K562 (cell line): ENCODE results near the gene DOCK6. TPM values are rescaled to one million over a fixed set of nuclear protein-coding genes. Genes with fewer than 3 reads are reported as not detected.

ENCODE experiments used
- ATAC-seq: fragments of 200-7000 bp; cut with Tn5 transposase; 3 replicates; pipeline ENCODE4 v1.9.1; 2020; ENCODE audit warnings: moderate library complexity
- BruUV-seq: library from RNA; stranded (reverse); fragments of 400-500 nt; replicated peaks from 2 replicates; lab custom pipeline; 2021; lab: Mats Ljungman, UMichigan
- CTCF ChIA-PET: fragments of 300-600 bp; formaldehyde crosslinking; extraction: SDS; loops from one replicate; lab custom pipeline; 2021; ENCODE audit warnings: low intra/inter-chr PET ratio; lab: Yijun Ruan, JAX
- POLR2A ChIA-PET: fragments of 300-600, 350-650 bp; sonication (Branson Sonifier 250); formaldehyde crosslinking; extraction: SDS; loops from one replicate; lab custom pipeline; 2021; ENCODE audit warnings: antibody characterized with exemption, inconsistent platforms; lab: Yijun Ruan, JAX
- DNase-seq, 4 experiments: peaks; one replicate each; pipeline versions ENCODE4 v3.0.0 to v3.0.0-alpha.2; 2011 to 2018; ENCODE audit warnings: low spot score in 3 of 4, mixed read lengths in 3 of 4; ENCODE audit errors: extremely low read depth in 1 of 4
- FAIRE-seq: peaks from 2 replicates; lab custom pipeline; 2011; peaks lifted over from hg19 to GRCh38; lab: Jason Lieb, UNC
- H2AFZ ChIP-seq: 2 replicates; pipeline ENCODE4 v1.6.0; 2011; ENCODE audit warnings: low read depth, low read length, control low read depth, inconsistent platforms
- H3K27ac ChIP-seq: fragments of 200-600 bp; 3 replicates; pipeline ENCODE4 v1.8.0; 2011; ENCODE audit warnings: low read depth, mild to moderate bottlenecking, control low read depth, inconsistent platforms, low read length, moderate library complexity, mixed read lengths; ENCODE audit errors: extremely low read depth
- H3K27me3 ChIP-seq, 2 experiments: fragments of 300-600 bp in 1 of 2; 2 replicates in 1 of 2; 3 replicates in 1 of 2; pipeline versions ENCODE4 v1.6.0 to v1.8.0; 2011; ENCODE audit warnings: inconsistent platforms in 2 of 2, low read length in 2 of 2, mild to moderate bottlenecking in 1 of 2, mixed read lengths in 1 of 2, moderate library complexity in 1 of 2; ENCODE audit not compliant: control insufficient read depth in 2 of 2, insufficient read depth in 2 of 2
- H3K36me3 ChIP-seq: fragments of 300-600 bp; 3 replicates; pipeline ENCODE4 v1.8.0; 2011; ENCODE audit warnings: mild to moderate bottlenecking, low read length, inconsistent platforms; ENCODE audit not compliant: control insufficient read depth, insufficient read depth
- H3K4me1 ChIP-seq, 2 experiments: fragments of 200-600 bp in 1 of 2; replicated peaks in 1 of 2; 2 replicates in 1 of 2; 3 replicates in 1 of 2; pipeline versions ENCODE4 v1.5.1 to v1.8.0; 2011; ENCODE audit warnings: inconsistent platforms in 2 of 2, low read length in 2 of 2, mild to moderate bottlenecking in 1 of 2, mixed read lengths in 1 of 2, moderate library complexity in 1 of 2; ENCODE audit not compliant: control insufficient read depth in 2 of 2, insufficient read depth in 2 of 2
- H3K4me2 ChIP-seq: 2 replicates; pipeline ENCODE4 v1.6.1; 2011; ENCODE audit warnings: low read length, control low read depth, inconsistent platforms, mixed read lengths; ENCODE audit not compliant: insufficient read depth
- H3K4me3 ChIP-seq: fragments of 200-600 bp; sonication (generic), shearing (Covaris generic); 2 replicates; pipeline ENCODE4 v1.5.1; 2016; ENCODE audit warnings: control low read depth, inconsistent platforms
- H3K79me2 ChIP-seq: fragments of 200-600 bp; 3 replicates; pipeline ENCODE4 v1.8.0; 2011; ENCODE audit warnings: low read length, inconsistent platforms; ENCODE audit not compliant: control insufficient read depth, insufficient read depth
- H3K9ac ChIP-seq, 2 experiments: 2 replicates each; pipeline versions ENCODE4 v1.6.0 to v1.6.1; 2011; ENCODE audit warnings: low read depth in 2 of 2, low read length in 2 of 2, control low read depth in 1 of 2, inconsistent platforms in 1 of 2, mild to moderate bottlenecking in 1 of 2, mixed read lengths in 1 of 2; ENCODE audit not compliant: insufficient read depth in 1 of 2
- H3K9me1 ChIP-seq: one replicate; pipeline ENCODE4 v1.6.0; 2011; ENCODE audit warnings: inconsistent platforms, mild to moderate bottlenecking, low read length, moderate library complexity; ENCODE audit not compliant: control insufficient read depth, insufficient read depth
- H3K9me3 ChIP-seq: replicated peaks from 2 replicates; pipeline ENCODE4 v1.5.1; 2011; ENCODE audit warnings: low read depth, low read length, inconsistent platforms; ENCODE audit not compliant: control insufficient read depth, insufficient read depth
- H4K20me1 ChIP-seq: replicated peaks from 2 replicates; pipeline ENCODE4 v1.6.1; 2011; ENCODE audit warnings: low read length, inconsistent platforms, mixed read lengths; ENCODE audit not compliant: control insufficient read depth, insufficient read depth
- CBX1 ChIP-seq: sonication (generic); IDR thresholded peaks from 2 replicates; pipeline ENCODE4 v1.6.1; 2016; ENCODE audit warnings: antibody characterized with exemption, low read depth, mild to moderate bottlenecking
- FOXK2 ChIP-seq, 2 experiments: fragments of 450-650 bp; IDR thresholded peaks in 1 of 2; conservative IDR thresholded peaks in 1 of 2; 2 replicates each; pipeline ENCODE4 v1.6.1; 2016; ENCODE audit warnings: low read depth in 2 of 2, mild to moderate bottlenecking in 1 of 2
- HNRNPK ChIP-seq: fragments of 200-400 bp; formaldehyde crosslinking; IDR thresholded peaks from one replicate; pipeline ENCODE4 v1.6.1; 2018; ENCODE audit warnings: mild to moderate bottlenecking, low read depth, low read length; ENCODE audit not compliant: poor library complexity, severe bottlenecking
- LEF1 ChIP-seq: fragments of 450-650 bp; IDR thresholded peaks from 2 replicates; pipeline ENCODE4 v1.6.1; 2016; ENCODE audit warnings: mild to moderate bottlenecking
- MEIS2 ChIP-seq: fragments of 450-650 bp; IDR thresholded peaks from 2 replicates; pipeline ENCODE4 v1.6.1; 2014; ENCODE audit warnings: mild to moderate bottlenecking; ENCODE audit not compliant: partially characterized antibody
- SNRNP70 ChIP-seq: fragments of 200-400 bp; formaldehyde crosslinking; optimal IDR thresholded peaks from 2 replicates; pipeline ENCODE3; 2017; ENCODE audit warnings: low read depth, low read length
- ZNF165 ChIP-seq: fragments of 250-450 bp; sonication (Bioruptor Pico); IDR thresholded peaks from 2 replicates; pipeline ENCODE4 v1.4.0; 2020; ENCODE audit warnings: borderline replicate concordance
- ZNF212 ChIP-seq: fragments of 450-650 bp; formaldehyde crosslinking; IDR thresholded peaks from 2 replicates; pipeline ENCODE4 v1.4.0; 2020; ENCODE audit warnings: mild to moderate bottlenecking
- ZNF699 ChIP-seq: fragments of 250-450 bp; sonication (Bioruptor Pico); IDR thresholded peaks from 2 replicates; pipeline ENCODE4 v1.8.0; 2021; ENCODE audit warnings: mild to moderate bottlenecking, moderate library complexity; ENCODE audit not compliant: insufficient replicate concordance
- WGBS: fragments of 100-300 bp; shearing (Covaris generic); methylation state at CpG from one replicate; pipeline ENCODE4 v1.1.6; 2016; ENCODE audit warnings: low coverage, mixed read lengths; ENCODE audit not compliant: insufficient coverage; ENCODE audit errors: missing lambda C conversion rate; 5-methylcytosine and 5-hydroxymethylcytosine counted together
- in situ Hi-C: fragments of 300-500 bp; cut with MboI; formaldehyde crosslinking; loops from 4 replicates; pipeline ENCODE4 v1.15.0; 2018; ENCODE audit warnings: inconsistent platforms, mixed read lengths
- intact Hi-C: fragments of 100-400 bp; cut with micrococcal nuclease; formaldehyde crosslinking; loops from 2 replicates; pipeline ENCODE4 v1.14.2; 2022
- polyA plus RNA-seq, 8 experiments: library from polyadenylated mRNA; depleted of rRNA in 4 of 8; stranded (reverse) in 5 of 8; unstranded in 3 of 8; fragments of >200 nt; fragmentation: Nextera tagmentation in 2 of 8; fragmentation: Illumina TruSeq in 1 of 8; extraction: Ambion mirVana in 2 of 8; extraction: Trizol in 1 of 8; gene quantifications; 2 replicates each; pipeline versions ENCODE4 v1.2.1 to v1.2.3, GENCODE V29; 2011 to 2014; ENCODE audit warnings: inconsistent platforms in 1 of 8, missing spikeins in 1 of 8
- total RNA-seq, 7 experiments: library from RNA; depleted of rRNA in 6 of 7; stranded (reverse); fragments of >200 nt in 6 of 7; fragmentation: Illumina TruSeq in 2 of 7; extraction: Trizol in 2 of 7; gene quantifications; 2 replicates each; pipeline versions ENCODE4 v1.2.1 to v1.2.3, GENCODE V29; 2011 to 2021; ENCODE audit warnings: low replicate concordance in 1 of 7
- TF ChIP-seq, protein P1 (sequence below), 2 experiments: fragments of 200-800 bp in 1 of 2; sonication (Bioruptor generic) in 1 of 2; sonication (generic) in 1 of 2; formaldehyde crosslinking in 1 of 2; IDR thresholded peaks in 1 of 2; conservative IDR thresholded peaks in 1 of 2; 2 replicates each; pipeline versions ENCODE4 v1.5.0 to v1.6.1; 2016 to 2020; ENCODE audit warnings: missing compliant biosample characterization in 1 of 2, missing genetic modification characterization in 1 of 2, missing genetic modification reagents in 1 of 2
- TF ChIP-seq, protein P2 (sequence below): fragments of 250-450 bp; sonication (Bioruptor Pico); IDR thresholded peaks from 2 replicates; pipeline ENCODE4 v1.8.0; 2022; ENCODE audit warnings: moderate library complexity, mild to moderate bottlenecking, inconsistent platforms

The DOCK6 gene
- total and polyA plus RNA-seq, 9 of the 15 experiments (the other 6 are each of a cell fraction or from before 2014, with no cell fraction given), result 0.35 to 19.3 (median 3.8) TPM

DNA sequence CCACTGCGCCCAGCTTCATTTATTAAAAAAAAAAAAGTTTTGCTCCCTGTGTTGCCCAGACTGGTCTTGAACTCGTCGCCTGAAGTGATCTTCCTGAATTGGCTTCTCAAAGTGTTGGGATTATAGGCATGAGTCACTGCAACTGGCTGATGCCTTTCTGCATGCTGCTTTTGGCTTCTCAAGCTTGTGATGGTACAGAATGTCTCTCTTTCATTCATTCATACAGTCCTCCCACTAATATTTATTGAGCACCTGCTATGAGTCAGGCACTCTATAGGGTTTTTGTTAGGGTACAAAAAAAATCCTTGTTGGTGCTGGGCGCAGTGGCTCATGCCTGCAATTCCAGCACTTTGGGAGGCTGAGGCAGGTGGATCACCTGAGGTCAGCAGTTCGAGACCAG lies 42.6 kb upstream of the DOCK6 start (continued):
- TF ChIP-seq, protein P1, sequence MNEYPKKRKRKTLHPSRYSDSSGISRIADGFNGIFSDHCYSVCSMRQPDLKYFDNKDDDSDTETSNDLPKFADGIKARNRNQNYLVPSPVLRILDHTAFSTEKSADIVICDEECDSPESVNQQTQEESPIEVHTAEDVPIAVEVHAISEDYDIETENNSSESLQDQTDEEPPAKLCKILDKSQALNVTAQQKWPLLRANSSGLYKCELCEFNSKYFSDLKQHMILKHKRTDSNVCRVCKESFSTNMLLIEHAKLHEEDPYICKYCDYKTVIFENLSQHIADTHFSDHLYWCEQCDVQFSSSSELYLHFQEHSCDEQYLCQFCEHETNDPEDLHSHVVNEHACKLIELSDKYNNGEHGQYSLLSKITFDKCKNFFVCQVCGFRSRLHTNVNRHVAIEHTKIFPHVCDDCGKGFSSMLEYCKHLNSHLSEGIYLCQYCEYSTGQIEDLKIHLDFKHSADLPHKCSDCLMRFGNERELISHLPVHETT (CRISPR knock-in tag; conservative IDR thresholded peaks at IDR 0.05 in 1 of 2, IDR thresholded peaks at IDR 0.05 in 1 of 2), result no peak
- TF ChIP-seq FOXK2 (conservative IDR thresholded peaks at IDR 0.05 in 1 of 2, IDR thresholded peaks at IDR 0.05 in 1 of 2; ENCODE audit: low read depth in 2 of 2), result no peak
- TF ChIP-seq ZNF165, result no peak
- no peak for TF ChIP-seq SNRNP70

DNA sequence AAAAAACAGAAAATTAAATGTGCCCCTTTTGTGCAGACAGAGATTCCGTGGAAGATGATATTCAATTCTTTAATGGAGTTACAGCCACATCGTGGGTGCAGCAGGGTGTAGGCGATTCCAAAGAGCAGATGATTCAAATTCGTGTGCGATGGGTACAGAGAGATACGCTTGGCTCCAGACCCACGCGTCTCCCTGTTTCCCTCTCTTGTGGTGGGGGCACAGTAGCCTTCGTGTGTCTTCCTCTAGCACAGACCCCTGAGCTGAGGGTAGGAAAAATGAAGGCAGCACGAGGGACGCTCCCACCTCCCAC lies 38.4 kb upstream of the DOCK6 start:
- in situ Hi-C loops, result no loop called here

More for the DNA sequence above, 38.4 kb upstream of the DOCK6 start:
- Histone ChIP-seq H2AFZ (no peak overlapping the region), H3K9ac (no peak overlapping the region), H3K36me3 (no peaks in the 10 kb centered on the region), H3K4me2 (no peak overlapping the region), H3K27ac (no peak overlapping the region), H3K27me3 (peaks cover 23 to 38% of the 10 kb centered on the region in 2 experiments), H3K4me1 (0 out of 5 replicates have a peak, but pooled peaks cover 0 to 6% of the 10 kb centered on the region in 2 experiments), H3K9me3 (no peaks in the 10 kb centered on the region), H3K9me1 (no peaks in the 10 kb centered on the region), H4K20me1 (no peaks in the 10 kb centered on the region), H3K4me3 (no peak overlapping the region), H3K79me2 (no peaks in the 10 kb centered on the region)
- intact Hi-C loops, result no loop called here
- ChIA-PET POLR2A (no interaction called here), CTCF (no interaction called here)
- no TSS peak for BruUV-seq
- FAIRE-seq, result no peak
- 8% methylated on average over 11 of the region's 11 CpGs for WGBS
- no peak for ATAC-seq
- DNase-seq, result peak in 1 of 4 experiments; percentile 6
- TF ChIP-seq MEIS2 (no peak), CBX1 (no peak), ZNF212 (no peak), HNRNPK (no peak), ZNF699 (CRISPR knock-in tag) (no peak), LEF1 (no peak)
- TF ChIP-seq, protein P2, sequence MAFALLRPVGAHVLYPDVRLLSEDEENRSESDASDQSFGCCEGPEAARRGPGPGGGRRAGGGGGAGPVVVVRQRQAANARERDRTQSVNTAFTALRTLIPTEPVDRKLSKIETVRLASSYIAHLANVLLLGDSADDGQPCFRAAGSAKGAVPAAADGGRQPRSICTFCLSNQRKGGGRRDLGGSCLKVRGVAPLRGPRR, result no peak
- TF ChIP-seq, all 486 proteins: peak for 0
